ENCODE results near the gene FXYD1. TPM values are rescaled to one million over a fixed set of nuclear protein-coding genes. Genes with fewer than 3 reads are reported as not detected.
"Not testable (repeated sequence)": the region's sequence is repeated elsewhere in the genome, so short reads cannot be mapped to it uniquely, and the experiment has no call there.

Gene FXYD1
- total RNA-seq, 1 experiment from 2014 or later = not detected

- no peak for DNase-seq (ENCODE audit: low spot score)
Observed at GRCh38 chr19:35142606-35143230, 4.1 kb downstream of the FXYD1 start.

GRCh38 chr19:35143231-35143715, 4.6 kb downstream of the FXYD1 start, which contains the start of gene FXYD7:
FXYD7 (plus strand) TSS chr19:35143255; CDS start chr19:35143334, 79 bp downstream.
- DNase-seq (ENCODE audit: low spot score) = no peak

DNA sequence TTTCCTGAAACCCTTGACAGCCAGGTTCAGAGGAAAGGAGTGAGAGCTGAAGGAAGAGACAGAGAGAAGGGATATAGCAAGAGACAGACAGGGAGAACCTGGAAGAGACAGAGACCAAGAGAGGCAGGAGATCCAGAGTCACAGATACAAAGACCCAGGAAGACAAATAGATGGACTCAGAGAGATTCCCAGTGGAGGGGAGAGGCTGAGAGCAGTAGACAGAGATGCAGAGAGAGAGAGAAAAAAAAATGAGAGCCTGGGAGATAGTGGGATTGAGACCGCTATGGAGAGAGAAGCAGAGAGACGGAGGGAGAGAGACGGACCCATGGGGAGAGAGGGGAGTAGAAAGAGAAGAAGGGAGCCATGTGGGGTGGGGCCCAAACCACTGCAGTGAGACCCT, 5.2 kb downstream of the FXYD1 start:
- DNase-seq (ENCODE audit: low spot score) = no peak

- no peak for DNase-seq (ENCODE audit: low spot score)
Observed at GRCh38 chr19:35144259-35144599, 5.6 kb downstream of the FXYD1 start.

- peak; percentile 81 for DNase-seq (ENCODE audit: low spot score)
Observed at GRCh38 chr19:35144600-35145436, 6.2 kb downstream of the FXYD1 start.

DNA sequence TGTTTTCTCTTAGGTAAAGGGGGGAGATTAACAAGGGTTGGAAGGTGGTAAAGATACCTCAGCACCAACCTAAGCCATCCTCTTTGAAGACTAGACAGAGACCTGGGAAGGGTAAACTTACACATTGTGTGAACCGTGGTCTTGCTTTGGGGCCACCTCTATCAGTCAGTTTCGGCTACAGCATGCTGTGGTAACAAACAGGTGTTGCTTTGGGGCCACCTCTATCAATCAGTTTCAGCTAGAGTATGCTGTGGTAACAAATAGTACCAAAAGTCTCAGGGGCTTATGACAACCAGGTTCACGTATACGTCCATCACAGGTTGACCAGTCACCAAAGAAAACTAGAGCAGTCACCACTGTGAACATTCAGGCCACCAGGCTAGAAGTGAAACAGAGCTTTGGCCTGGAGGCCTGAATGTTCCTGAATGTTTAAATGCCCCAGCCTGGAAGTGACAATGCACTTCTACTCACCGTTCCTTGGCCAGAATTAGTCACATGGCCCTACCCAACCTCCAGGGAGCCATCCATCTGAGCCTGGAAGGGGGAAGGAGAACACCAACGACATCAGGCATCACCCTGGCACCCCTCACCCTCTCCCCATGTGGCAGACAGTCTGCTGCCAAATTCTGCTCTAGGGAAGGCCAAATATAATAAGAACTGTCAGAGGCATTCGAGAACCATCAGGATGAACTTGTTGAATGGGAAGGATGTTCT, 8.3 kb downstream of the FXYD1 start:
- no peak for DNase-seq (ENCODE audit: low spot score)

DNA sequence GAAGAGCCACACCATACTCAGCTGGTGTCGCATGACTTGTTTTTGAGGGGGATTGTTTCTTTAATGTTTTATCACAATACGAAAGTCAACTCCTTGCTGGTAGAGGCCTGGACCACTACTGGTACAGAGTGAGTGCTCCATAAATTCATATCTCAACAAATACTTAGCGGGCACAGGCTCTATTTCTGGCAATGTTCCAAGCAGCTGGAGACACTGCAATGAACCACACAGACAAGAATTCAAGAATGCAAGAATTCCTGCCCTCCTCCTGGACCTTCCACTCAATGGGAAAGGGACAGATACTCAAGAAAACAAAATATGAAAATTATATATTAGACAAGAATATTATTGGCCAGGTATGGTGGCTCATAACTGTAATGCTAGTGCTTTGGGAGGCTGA, 10.8 kb downstream of the FXYD1 start:
- no peak for DNase-seq (ENCODE audit: low spot score)

GRCh38 chr19:35150445-35150844, 11.8 kb downstream of the FXYD1 start:
- no peak for DNase-seq (ENCODE audit: low spot score)

DNA sequence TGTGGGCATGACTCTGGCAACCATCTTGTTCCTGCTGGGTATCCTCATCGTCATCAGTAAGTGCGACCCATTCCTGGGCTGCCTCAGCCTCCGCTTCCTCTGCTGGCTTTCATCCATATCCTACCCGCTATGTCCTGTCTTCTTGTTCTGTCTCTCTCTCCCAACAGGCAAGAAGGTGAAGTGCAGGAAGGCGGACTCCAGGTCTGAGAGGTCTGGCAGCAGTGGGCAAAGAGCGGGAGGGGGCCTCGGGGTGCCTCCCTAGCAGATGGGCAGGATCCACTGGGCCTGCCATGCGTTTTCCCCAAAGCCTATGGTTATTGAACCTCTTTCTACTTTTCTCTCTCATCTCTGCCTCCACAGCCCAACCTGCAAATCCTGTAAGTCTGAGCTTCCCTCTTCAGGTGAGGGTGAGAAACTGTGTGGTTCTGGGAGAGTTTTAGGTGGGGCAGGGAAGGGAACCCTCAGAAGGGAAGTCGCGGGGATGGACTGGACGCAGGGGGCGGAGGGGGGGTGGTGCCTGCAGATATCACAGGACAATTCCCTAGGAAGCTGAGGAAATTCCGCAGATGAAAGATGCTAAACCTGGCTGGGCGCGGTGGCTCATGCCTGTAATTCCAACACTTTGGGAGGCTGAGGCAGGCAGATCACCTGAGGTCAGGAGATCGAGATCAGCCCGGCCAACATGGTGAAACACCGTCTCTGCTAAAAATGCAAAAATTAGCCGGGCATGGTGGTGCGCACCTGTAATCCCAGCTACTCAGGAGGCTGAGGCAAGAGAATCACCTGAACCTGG, 12.8 kb downstream of the FXYD1 start:
- DNase-seq (ENCODE audit: low spot score) = no peak

- not testable (repeated sequence) for DNase-seq (ENCODE audit: low spot score)
Observed at GRCh38 chr19:35153129-35153522, 14.5 kb downstream of the FXYD1 start.

GRCh38 chr19:35153701-35154524, 15.3 kb downstream of the FXYD1 start:
- no peak for DNase-seq (ENCODE audit: low spot score)

DNA sequence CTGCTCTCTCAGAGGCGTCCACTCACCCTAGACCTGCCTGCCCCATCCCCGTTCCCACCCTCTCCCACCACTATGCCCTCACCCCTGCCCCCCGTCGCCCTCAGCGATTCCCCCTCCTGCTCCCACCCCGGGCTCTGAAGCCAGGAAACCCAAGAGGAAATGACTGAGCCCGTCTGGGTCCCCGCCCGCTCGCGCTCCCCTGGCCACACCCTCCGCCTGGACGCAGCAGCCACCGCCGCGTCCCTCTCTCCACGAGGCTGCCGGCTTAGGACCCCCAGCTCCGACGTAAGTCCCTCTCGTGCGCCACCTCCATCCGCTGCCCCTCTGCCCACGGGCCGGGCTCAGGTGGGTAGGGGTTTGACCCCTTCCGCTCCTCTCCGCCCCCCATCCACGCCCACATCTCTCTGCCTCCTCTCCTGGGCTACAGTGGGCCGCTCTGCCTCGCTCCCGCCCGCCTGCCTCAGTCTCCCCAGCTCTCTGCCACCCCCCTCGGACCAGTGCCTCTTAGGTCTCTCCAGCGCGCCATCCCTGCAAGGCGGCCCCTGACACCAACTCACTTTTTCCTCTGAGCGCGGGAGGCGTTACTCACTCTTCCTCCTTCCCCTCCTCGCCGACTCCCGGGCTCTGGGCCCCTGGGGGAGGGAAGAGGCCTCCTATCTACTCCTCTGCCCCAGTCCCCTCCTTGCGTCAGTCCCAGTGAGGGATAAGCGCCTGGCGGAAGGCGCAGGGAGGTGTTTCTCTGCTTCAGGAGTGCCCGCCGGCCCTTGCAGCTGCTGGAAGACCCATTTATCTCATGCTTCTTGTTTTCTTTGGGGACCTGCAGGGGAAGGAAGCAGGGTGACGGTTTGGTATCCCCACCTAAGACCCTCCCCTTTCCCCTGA, 16.1 kb downstream of the FXYD1 start, which contains the start of gene FXYD5:
Gene FXYD5 (plus strand): TSS at position 211 of the 882 bp plus-strand sequence. CDS start 816 bp downstream, outside the sequence.
- peak; percentile 72 for DNase-seq (ENCODE audit: low spot score)

DNA sequence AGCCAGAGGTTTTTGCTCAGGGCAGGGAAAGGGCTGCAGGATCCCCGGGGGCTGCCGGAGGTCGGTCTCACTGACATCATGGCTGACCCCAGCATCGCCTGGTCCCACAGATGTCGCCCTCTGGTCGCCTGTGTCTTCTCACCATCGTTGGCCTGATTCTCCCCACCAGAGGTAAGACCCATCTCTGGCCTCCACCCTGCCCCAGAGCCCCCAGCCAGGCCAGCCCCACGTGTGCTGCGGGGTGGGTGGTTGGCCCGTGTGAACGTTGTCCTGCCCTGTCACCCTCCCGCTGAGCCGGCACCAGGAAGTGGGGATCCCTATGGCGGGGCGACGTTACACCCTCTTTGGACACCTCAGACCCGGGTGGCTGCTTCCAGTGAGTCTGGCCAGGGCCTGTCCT, 16.8 kb downstream of the FXYD1 start:
- DNase-seq (ENCODE audit: low spot score) = no peak

- DNase-seq (ENCODE audit: low spot score) = no peak
Observed at GRCh38 chr19:35155981-35156672, 17.5 kb downstream of the FXYD1 start.

DNA sequence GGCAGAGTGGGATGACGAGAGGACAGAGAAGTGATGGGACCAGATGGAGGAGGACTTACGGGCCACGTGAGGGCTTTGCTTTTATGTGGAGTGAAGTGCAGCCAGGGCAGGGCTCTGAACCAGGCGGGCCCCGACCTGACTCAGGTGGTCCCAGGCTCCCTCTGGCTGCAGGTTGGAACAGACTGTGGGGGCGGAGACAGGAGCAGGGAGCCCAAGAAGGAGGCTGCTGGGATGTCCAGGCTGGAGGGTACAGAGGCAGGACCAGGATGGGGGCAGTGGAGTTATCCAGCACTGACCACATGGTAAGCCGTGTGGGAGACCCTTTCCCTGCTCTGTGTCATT, 18.0 kb downstream of the FXYD1 start:
- DNase-seq (ENCODE audit: low spot score) = no peak

- DNase-seq (ENCODE audit: low spot score) = no peak
Observed at GRCh38 chr19:35157431-35157830, 18.8 kb downstream of the FXYD1 start.

- DNase-seq (ENCODE audit: low spot score) = no peak
Observed at GRCh38 chr19:35159606-35160005, 21.0 kb downstream of the FXYD1 start.

DNA sequence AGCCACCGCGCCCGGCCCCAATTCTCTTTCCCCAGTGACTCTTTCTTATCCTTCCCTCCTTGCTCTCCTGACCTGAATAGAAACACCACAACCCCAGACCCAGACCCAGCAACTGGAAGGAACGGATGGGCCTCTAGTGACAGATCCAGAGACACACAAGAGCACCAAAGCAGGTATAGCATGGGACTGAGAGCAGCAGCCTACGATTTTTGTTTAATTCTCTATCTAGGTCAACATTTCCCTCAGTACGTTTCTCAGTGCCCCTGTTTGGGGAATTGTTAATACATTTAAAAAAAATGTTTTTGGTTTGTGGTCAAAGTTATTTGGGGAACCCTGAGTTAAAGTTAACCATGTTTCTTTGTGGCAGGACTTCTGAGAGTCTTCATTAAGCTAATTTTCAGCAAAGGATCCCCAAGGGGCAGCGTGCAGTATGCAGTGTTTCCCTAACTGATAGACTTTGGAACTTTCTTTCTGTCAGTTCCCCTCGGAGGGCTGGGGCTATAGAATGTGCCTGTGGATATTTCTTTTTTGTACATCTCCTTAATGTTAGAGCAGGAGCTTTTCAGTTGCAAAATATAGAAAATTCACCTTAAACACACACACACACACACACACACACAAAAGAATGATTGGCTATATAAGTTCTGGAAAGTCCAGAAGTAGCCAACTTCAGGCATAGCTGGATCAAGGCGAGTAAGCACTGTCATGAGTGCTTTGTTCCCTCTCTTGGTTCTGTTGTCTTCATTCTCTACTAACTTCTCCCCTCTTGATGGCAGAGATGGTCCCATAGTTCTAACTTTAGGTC, 22.2 kb downstream of the FXYD1 start:
- DNase-seq (ENCODE audit: low spot score) = no peak

DNA sequence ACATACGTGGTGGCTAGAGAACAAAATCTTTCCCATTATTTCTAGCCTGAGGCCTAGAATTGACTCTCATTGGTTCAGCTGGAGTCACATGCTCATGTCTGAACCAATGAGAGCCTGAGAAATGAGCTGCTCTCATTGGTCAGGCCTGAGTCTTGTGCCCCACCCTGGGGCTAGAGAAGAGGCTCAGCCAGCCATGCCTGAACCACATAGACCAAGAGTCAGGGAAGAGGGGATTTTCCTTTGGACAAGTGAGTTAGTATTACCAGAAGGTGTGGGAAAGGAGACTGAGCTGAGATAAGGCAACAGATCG, 22.8 kb downstream of the FXYD1 start:
- no peak for DNase-seq (ENCODE audit: low spot score)
